Stimulated activated CD8-positive, alpha-beta memory T cell treated with anti-CD3 and anti-CD28 coated beads, Interleukin-15, amount 100 ng/mL, for 4 hours (primary cell): ENCODE measurements around the gene ASTN2.

Experiments
- DNase-seq, 2 donors: peaks; one replicate each; pipeline ENCODE4 v3.0.0-alpha.2; 2020; ENCODE audit warnings: low read depth in 2 of 2

The ASTN2 gene

DNA sequence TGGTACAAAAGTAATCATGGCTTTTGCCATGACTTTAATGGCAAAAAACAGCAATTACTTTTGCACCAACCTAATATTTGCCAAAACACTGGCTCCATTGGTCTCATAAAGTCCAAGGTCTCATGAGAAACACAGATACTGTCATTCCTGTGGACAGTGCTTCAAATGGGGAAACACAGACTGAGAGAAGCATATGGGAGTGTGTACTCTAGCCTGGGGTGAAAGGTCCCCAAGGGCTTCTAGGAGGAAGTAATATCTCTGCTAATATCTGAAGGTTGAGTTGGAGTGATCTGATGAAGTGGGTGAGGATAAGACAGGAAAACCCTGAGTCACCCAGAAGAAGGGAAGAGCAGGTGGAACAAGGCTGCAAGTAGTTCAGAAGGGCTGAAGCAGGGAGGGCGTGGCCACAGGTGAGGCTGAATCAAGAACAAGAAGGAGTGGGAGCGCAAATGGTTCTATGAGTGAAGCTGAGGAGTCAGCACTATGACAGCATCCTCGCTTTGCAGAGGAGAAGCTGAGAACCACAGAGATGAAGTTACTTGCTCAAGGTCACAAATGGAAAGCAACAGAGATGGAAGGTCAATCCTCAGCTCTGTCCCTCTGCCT lies 164.1 kb downstream of the ASTN2 start:
- no peak for DNase-seq

DNA sequence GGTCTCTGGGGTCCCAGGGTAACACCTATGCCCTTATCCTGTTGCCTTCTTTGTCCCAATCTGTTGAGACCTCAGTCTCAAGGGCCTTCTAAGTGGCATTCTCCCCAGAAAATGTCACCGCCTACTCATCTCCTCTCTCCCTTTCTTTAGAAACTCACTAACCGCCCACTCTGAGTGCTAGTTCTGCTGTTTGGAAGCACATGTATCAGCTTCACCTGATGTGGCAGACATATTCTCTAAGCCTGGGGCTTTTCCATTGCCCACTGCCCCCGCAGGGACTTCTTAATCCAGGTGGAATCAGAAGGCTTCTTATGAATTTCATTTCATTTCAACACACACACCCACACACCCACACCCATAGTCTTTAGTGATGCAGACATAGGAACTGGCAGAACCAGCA lies 165.1 kb downstream of the ASTN2 start:
- DNase-seq: no peak

DNA sequence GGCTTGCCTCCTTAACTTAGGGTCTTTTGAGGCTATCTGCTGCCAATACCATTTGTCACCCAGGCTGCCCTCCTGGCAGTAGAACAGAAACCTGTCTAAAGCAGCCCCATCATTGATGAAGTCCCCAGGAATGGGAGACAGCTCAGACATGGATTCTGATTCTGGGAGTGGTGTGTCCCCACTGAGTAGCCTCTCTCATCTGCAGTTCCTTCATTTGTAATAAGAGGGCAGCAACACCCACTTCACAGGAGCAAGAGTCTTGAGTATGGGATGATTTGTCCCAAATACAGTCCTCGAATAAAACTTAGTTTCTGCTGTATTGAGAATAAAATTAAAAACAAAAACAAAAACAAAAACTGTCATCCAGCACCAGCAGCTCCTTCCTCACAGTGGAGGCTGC lies 167.6 kb downstream of the ASTN2 start:
- DNase-seq: no peak

DNA sequence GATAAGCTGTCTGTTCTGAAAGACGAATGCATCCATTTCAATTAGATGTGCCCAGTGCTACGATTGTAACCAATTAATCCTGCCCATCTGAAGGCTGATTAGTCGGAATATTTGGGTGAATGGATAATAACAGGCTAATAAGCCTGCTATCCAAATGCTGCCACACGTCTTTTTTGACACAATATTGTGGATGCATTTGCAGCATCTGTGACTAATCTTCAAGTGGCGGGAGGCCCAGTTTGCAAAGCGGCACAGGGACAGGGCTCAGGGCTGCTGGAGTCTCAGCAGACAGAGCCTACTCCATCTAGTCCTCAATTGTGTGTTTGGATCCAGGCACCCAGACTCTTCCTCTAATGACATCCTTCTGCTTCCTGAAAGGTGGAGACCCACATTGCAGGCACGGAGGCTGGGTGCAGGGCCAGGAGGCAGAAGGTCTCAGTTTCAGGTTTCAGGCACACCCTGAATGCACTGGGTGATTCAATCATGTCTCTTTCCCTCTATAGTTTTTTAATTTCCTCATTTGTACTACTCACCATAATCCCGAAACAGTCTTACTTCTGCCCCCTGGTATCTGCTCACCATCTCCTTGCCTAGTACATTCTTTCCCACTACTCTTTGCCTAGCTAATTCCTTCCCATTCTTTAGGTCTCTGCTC lies 169.6 kb downstream of the ASTN2 start:
- no peak for DNase-seq

DNA sequence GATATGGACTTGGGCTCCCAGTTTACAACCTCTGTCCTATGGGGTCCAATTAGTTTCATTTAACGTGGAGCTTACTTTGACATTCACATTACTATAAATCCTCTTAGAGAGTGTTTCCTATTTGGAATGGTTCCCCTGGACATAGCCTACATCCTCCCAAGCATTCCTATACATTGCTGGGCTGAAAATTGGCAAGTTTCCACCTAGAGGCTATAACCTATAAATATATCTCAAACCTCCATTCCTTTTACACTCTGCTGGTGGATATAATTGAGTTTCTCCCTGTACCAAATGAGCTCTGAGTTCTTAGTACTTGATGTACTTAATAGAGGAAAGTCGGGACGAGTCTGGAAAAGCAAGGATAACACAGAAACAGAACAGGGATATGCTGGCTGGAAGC lies 172.8 kb downstream of the ASTN2 start:
- DNase-seq: no peak

DNA sequence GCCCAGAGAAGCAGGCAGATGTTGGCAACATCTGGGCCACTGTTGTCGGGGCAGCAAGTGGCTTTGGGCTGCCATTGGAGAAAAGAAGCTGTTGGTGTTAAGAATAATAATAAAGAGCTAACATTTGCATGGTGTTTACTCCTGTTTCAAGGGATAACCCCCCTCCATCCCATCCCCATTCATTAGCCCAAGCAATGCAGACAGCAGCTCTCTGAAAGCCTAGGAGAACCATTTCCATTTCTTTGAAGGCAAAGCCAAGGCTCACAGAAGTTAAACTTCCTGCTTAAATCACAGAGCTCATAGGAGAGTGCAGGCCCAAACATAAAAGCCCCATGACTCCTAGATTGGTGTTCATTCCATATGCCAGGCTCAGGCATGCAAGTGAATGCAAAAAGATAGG lies 175.4 kb downstream of the ASTN2 start:
- no peak for DNase-seq

DNA sequence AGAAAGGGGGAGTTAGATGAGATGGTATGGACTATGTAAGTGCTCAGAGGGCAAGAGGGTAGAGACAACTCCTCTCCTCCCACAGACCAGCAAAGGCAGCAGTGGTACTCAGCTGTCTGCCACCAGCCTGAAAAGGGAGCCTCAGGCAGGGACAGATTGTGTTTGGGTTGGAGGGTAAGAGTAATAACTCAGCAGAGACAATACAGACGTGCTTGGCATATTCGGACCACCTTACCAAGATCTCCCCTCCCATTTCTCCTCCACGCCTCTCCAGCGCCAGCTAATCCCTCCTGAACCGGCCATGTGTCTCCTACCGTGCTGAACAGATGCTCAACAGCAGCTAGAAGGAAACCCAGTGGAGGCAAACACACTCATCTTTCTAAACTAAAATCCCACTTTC lies 180.8 kb downstream of the ASTN2 start:
- DNase-seq: no peak

DNA sequence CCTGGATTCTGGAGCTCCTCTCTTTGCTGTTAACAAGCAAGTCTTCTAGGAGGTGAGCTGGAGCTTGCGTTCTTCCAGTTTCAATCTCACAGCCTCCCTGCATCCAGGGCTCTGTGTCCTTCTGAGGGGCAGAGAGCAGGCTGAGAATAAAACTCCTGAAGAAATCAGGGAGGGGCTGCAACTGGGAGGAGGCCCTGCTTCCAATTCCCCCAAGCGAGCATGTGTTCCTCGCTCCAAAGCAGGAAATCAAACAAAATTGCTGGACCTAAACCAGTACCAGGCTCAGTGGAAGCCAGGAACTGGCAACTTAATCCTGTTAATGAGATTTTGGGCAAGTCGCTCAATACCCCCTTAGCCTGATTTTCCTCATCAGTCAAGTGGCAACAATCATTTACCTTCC lies 181.8 kb downstream of the ASTN2 start:
- no peak for DNase-seq

DNA sequence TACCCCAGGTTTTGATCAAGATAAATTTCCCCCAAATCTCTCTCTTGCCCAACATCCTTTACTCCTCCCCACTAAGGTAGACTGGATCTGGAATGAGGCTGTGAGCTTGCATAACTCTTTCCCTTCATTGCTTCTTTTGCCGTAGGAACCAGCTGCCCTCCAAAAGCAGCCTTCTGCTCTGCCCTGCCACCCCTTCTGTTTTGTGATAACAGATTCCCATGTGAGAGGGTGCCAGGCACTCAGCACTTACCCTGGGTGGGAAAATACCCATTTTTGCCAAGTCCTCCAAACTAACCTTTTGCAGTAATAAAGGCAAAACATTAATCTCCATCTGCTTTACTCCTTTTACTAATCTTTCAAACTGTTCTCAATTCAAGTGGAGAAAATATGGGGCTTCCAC lies 182.6 kb downstream of the ASTN2 start:
- DNase-seq: no peak

DNA sequence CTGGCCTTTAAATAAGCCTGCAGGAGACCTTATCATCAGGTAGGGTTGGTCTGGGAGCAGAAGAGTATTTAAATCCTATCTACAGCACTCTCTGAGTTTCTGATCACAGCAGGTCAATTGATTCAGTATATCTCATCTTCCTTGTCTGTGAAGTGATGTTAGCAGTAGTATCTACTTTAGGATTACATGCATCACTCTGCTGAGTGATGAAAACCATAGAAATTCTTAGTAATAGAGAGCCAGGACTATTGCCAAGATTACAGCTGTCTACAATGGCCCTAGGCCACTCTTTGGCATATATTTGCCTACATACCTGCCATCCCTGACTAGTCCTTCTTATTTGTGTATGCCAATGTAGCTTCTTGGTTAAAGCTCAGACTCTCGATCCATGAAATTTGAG lies 183.8 kb downstream of the ASTN2 start:
- DNase-seq: no peak

DNA sequence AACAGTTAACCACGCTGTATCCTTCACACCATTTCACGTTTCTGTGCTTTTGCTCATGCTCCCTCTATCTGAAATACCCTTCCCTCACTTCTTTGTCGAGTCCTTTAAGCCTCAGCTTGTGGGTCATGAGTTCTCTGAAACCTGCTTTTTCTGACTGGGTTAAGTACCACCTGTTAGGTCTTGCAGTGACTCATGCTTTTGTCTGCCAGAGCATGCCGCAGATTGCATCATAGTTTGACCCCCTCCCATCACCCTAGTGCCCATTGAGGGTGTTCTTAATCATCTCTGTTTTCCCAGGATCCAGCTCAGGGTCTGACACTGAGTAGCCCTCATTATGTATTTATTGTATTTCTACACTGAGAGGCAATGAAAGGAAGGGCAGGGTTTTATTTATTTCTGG lies 190.2 kb downstream of the ASTN2 start:
- DNase-seq: no peak

DNA sequence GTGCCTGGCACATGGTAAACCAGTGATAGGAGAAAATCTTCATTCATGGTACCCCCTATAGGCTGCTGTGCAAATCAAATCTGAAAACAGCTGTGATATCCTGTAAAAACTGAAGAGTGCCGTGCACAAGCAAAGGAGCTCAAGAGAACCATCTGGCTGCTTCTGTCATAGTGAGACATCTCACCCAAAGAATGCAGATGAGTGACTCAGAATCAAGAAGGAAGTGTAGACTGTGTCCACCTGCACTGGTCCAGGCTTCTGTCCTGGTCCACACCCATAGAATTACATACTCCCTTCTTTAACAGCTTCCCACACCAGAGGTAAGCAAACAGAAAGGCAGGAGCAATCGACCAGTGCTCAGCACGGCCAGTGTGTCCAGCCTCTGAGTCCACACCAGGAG lies 195.9 kb downstream of the ASTN2 start:
- no peak for DNase-seq

DNA sequence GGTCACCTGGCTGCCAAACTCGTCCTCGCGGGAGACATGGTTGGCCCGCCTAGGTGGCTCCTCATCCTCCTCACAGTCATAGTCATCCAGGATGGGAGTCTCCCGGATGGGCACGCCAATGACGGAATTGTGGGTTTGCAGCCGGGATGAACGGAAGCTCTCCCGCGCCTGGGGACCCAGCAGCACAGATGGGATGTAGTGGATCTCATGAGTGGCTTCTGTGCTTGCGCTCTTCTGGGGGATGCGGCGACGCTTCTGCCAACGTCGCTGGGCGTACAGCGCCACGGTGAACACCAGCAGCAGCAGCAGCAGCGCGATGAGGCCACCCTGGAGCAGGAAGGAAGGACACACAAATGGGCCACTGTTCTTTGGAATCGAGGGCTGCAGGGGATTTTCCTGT lies 200.4 kb downstream of the ASTN2 start:
- DNase-seq: no peak

DNA sequence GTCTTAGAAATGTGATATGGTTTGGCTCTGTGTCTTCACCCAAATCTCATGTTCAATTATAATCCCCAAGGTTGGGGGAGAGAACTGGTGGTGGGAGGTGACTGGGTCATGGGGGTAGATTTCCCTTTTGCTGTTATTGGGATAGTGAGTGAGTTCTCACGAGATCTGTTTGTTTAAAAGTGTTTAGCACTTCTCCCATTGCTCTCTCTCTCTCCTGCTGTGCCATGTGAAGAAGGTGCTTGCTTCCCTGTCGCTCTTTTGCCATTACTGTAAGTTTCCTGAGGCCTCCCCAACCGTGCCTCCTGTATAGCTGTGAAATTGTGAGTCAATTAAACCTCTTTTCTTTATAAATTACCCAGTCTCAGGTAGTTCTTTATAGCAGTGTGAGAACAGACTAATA lies 203.6 kb downstream of the ASTN2 start:
- no peak for DNase-seq

DNA sequence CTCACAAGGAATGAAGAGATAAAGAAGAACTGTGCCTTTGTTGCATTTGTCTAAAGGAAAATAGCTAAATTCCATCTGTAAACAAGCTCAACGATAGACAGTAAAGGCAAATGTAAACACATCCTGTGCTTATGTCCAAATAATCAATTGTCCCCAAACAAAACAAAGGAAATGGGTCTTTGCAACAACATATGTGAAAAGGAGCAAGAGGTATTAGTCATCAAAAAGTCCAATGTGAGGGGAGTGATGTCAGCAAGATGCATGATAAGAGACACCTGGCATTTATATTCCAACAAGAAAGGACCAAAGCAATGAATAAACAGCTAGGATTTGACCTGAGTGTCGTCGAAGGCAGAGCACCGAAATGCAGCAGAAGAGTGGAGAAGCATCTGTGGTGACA lies 209.1 kb downstream of the ASTN2 start:
- no peak for DNase-seq

DNA sequence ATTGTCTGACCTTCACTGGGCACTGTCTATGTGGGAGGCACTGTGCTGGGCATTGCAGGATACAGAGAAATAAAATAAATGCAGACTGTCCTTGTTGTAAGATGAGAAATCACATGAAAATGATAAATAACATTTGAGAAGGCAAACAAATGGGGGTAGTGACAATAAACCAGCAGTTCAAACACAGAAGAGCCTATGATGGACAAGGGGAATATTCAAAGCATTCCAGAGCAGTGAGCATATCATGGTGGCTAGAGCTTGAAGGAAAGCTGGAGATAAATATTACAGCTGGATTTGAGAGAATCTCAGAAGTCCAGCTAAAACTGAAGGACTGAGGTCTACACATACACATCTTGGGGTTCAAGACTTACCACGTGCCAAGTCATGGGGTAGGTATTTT lies 209.9 kb downstream of the ASTN2 start:
- no peak for DNase-seq

DNA sequence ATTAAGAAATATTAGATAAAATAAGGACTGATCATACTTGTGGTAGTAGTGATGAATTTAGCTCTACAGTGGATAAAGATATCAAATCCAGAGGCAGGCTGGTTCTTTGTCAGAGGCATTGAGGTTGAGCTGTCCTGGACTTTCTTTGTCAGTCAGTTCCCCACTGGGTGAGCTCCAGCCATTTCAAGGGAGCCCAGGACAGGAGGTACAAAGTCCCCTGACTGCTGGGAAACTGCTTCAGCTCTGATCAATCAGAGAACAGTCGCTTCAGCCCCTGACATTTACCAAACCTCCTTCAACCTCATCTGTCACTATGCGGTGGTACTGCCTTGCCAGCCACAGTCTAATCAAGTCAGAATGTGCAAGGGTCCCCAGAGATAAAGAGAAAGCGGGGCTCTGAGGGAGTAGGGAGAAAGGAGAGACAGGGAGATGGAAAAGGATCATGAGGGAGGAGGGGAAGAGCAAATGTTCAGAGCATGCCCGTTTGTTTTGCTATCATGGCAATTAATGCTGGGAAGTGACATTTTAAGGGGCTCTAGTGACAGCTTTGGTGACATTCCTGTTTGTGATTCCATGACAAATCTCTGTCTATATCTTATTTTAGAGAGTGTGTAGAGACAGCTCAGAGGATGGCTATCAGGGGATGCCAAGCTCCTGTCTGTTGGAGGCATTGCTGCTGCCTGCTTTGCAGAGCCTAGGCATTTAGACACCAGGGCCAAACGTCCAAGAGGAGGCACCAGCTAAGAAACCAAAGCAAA lies 223.2 kb downstream of the ASTN2 start:
- DNase-seq: no peak

DNA sequence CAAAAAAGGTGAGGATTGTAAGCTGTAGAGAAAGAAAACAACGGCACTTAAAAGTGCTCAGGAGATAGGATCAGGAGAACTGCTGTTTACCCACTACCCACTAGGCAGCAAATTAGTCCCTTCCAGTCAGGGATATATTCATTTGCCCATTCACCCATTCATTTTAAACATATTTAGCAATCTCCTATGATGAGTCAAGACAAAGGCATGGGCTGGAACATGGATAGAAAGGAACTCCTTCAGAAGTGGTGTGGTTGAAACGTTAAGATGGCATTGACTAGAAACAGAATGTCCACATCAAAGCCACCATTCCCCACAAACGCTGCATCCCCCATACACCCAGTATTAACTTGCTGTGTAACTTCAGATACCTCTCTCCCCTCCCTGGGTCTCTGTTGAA lies 225.7 kb downstream of the ASTN2 start:
- DNase-seq: no peak

DNA sequence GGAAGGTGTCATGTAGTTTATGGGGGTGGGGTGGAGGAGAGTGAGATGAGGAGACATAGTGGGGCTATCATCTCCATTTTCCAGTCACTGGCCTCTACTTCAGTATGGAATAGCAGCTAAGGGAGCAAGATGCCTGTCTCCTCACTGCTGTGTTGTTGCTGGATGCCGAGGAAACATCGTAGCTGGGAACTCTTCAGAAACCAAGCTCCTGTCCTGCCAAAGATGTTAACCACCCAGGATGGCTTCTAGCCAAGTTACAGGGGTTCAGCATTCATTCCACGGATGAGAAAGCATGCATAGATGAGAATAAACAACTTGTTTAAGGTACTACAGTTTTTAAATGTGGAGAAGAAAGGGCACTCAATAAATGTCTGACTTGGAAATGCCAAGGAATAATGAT lies 226.5 kb downstream of the ASTN2 start:
- DNase-seq: no peak

DNA sequence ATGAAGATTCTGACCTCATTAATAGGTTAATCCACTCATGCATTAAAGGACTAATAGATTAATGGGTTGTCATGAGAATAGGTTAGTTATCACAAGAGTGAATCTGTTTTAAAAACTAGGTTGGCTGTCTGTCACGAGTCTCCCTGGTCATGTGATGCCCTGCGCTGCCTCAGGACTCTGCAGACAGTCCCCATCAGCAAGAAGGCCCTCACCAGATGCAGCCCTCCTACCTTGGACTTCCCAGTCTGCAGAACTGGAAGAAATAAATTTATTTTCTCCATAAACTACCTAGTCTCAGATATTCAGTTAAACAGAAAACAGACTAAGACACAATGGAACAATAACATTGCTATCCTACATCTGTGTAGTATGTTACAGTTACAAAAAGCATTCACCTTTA lies 227.4 kb downstream of the ASTN2 start:
- no peak for DNase-seq

DNA sequence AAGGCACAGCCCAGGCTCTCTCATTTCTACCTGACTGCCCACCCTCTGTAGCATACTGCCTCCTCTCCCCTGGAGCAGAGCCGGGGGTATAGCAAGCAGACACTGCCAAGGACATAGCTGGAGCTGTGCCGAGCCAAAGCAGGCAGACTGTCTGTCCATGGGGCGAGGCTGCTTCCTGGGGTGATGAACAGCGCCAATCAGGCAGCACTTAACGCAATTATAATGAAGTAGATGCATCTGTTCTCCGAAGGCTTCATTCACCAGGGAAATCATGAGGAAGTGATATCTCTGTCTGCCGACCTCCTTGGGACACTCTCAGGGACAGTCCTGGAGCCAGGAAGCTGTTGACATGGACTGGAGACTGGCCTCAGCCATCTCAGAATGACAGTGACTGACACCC lies 230.7 kb downstream of the ASTN2 start:
- no peak for DNase-seq

DNA sequence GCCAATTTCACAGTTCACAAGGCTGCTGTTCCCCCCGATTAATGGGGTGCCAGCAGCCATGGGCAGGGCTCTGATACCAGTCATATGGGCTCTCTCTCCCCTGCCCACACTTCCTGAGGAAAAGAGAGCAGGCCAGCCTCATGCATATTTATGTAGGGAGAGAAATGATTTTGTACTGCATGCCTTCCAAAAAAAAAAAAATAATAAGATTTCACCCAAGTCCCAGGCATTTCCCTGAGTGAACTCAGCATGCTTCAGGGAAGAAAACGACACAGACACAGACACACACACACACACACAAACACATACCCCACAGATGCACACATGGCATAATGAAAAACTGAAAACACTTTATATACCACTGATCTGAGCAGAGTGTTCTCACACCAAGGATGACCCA lies 232.8 kb downstream of the ASTN2 start:
- DNase-seq: no peak

DNA sequence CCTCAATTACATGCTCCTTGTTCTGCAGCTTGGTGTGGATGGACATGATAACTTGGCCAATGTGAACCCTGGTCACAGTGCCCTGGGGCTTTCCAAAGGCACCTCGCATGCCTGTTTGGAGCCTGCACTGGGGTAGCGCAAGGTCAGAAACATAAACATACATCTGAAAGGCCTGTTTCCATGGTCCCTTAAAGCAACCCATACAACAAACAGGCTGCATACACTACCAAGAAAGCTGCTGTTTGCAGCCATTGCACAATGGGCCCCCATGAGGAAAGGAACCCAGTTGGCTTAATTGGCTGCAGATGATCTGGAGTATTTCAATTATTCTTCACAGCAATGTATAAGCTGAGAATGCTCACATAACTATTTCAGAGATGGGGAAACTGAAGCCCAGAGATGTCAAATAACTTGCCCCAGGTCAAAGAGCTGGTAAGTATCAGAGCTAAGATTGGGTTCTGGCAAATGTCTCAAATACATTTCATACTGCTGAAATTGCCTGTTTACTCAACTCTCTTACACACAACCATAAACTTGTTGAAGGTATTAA lies 233.9 kb downstream of the ASTN2 start:
- no peak for DNase-seq
